Adrenal gland (tissue), 12 donors: ENCODE data around the gene AXIN2. TPM values are rescaled to one million over a fixed set of nuclear protein-coding genes. Genes with fewer than 3 reads are reported as not detected.

ENCODE experiments used
- DNase-seq, 7 donors: peaks; one replicate each; pipeline ENCODE4 v3.0.0-alpha.2; 2019 to 2020
- H3K27ac ChIP-seq, 5 donors: fragments of 200-600 bp; sonication (generic) in 4 of 5; 1 replicate in 3 of 5; 2 replicates in 2 of 5; pipeline versions ENCODE4 v1.5.1 to v1.8.0; 2016 to 2020; ENCODE audit warnings: mild to moderate bottlenecking in 1 of 5
- H3K27me3 ChIP-seq: fragments of 200-600 bp; 2 replicates; pipeline ENCODE4 v1.8.0; 2021
- H3K36me3 ChIP-seq, 2 donors: fragments of 200-600 bp; replicated peaks in 1 of 2; 1 replicate in 1 of 2; 2 replicates in 1 of 2; pipeline versions ENCODE4 v1.5.1 to v1.8.0; 2018 to 2022
- H3K4me1 ChIP-seq, 2 donors: fragments of 200-600 bp; replicated peaks in 1 of 2; 1 replicate in 1 of 2; 2 replicates in 1 of 2; pipeline versions ENCODE4 v1.5.1 to v1.8.0; 2018 to 2021
- H3K4me3 ChIP-seq, 4 donors: fragments of 200-600 bp; sonication (generic) in 3 of 4; one replicate each; pipeline ENCODE4 v1.5.1; 2016 to 2018
- H3K9me3 ChIP-seq, 3 donors: fragments of 200-600 bp; sonication (generic) in 1 of 3; replicated peaks in 1 of 3; 1 replicate in 2 of 3; 2 replicates in 1 of 3; pipeline versions ENCODE4 v1.5.1 to v1.8.0; 2016 to 2021
- POLR2A ChIP-seq, 2 donors: fragments of 450-650 bp; IDR thresholded peaks; one replicate each; pipeline ENCODE4 v1.6.1; 2017; ENCODE audit warnings: antibody characterized with exemption in 2 of 2, mild to moderate bottlenecking in 2 of 2, moderate library complexity in 1 of 2
- WGBS, 4 donors: extraction: QIAGEN DNeasy Blood & Tissue Kit in 2 of 4; methylation state at CpG; one replicate each; pipeline versions ENCODE4 v1.1.5 to v1.1.7; 2013 to 2017; 5-methylcytosine and 5-hydroxymethylcytosine counted together
- intact Hi-C, 2 donors: fragments of 100-400 bp; cut with DNase I; formaldehyde crosslinking; loops; one replicate each; pipeline versions ENCODE4 v1.14.1 to v1.15.0; 2022 to 2023
- polyA plus RNA-seq, 3 donors: library from polyadenylated mRNA; stranded (reverse); fragments of 200-250 nt in 2 of 3; fragments of 350-450 nt in 1 of 3; fragmentation: Illumina TruSeq in 1 of 3; extraction: RNeasy Lipid Tissue Mini Kit (QIAGEN cat#74804) in 1 of 3; gene quantifications; one replicate each; pipeline ENCODE4 v1.2.3, GENCODE V29; 2013 to 2014
- total RNA-seq, 9 donors: library from RNA; depleted of rRNA in 4 of 9; stranded (reverse); fragments of >200 nt in 4 of 9; fragments of 120-200 nt in 1 of 9; fragmentation: NEBNext Ultra II Directional in 1 of 9; extraction: Animal tissue kit (Norgen Biotek cat#: 25700) in 1 of 9; gene quantifications; one replicate each; pipeline versions ENCODE4 v1.1.0 to v1.2.4, GENCODE V29; 2013 to 2023
- TF ChIP-seq, protein P1 (sequence below), 6 experiments: fragments of 450-650 bp in 4 of 6; fragments of 200-600 bp in 2 of 6; sonication (generic) in 1 of 6; IDR thresholded peaks; 1 replicate in 5 of 6; 2 replicates in 1 of 6; pipeline versions ENCODE4 v1.5.1 to v1.8.0; 2016 to 2021; ENCODE audit warnings: antibody characterized with exemption in 6 of 6, mild to moderate bottlenecking in 2 of 6, moderate library complexity in 1 of 6
- donor health status: healthy with polysubstance abuse.
- donor health status: Bipolar disorder and iron deficiency.
- donor health status: DM: yes; HTN: yes; CAD: no.
- donor health status: DM: no; HTN: no; CAD: no.
- donor health status: DM: no; HTN: no; CAD: no.
- donor health status: DM: yes; HTN: yes; CAD: no.

AXIN2 gene
- total and polyA plus RNA-seq, 12 donors, result 4.4 to 47.3 (median 18.3) TPM

DNA sequence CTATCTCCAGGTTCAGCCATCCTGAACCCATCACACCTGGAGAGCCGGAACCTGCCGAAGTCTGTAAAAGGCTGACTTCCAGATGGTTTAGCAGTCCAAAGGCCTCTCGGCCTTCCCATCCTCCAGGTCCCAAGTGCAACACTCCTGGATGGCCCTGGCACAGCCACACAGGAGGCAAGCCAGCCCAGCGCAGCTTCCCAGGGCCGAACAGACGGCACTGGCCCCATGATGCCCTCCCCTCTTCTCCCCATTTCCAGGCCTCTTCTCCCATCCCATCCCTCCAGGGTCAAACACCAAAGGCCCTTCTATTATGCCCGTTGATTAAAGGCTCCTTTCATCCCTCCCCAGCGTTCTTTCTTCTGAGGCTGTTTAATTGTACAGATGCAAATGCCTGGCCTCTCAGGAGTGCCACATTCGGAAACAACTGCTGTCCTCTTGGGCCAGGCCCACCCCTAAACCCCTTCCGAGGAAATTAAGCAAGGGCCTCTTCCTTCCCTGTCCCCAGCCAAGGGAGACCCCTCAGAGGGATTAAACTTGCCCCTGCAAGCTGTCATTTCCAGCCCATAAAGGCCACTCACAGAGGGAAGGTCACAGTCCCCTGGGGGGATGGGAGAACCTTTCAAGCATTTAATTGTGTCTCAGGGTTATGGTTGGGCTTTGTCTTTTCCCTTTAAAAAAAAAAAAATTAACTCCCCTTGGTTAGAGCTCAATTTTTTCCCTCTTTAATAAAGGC is 30.8 kb downstream of the AXIN2 start:
- Histone ChIP-seq H3K4me1 (peaks cover 24 to 35% of the 10 kb centered on the region in 2 donors), H3K27me3 (no peaks in the 10 kb centered on the region), H3K27ac (peak overlapping the region; percentile 42 to 93 (median 63)), H3K4me3 (no peak overlapping the region), H3K9me3 (no peaks in the 10 kb centered on the region), H3K36me3 (peaks cover 0 to 52% of the 10 kb centered on the region in 2 donors)
- DNase-seq, result peak in 3 of 7 donors; percentile 34 to 55 (median 36)
- no peak for TF ChIP-seq POLR2A (IDR thresholded peaks at IDR 0.05)
- TF ChIP-seq, protein P1, sequence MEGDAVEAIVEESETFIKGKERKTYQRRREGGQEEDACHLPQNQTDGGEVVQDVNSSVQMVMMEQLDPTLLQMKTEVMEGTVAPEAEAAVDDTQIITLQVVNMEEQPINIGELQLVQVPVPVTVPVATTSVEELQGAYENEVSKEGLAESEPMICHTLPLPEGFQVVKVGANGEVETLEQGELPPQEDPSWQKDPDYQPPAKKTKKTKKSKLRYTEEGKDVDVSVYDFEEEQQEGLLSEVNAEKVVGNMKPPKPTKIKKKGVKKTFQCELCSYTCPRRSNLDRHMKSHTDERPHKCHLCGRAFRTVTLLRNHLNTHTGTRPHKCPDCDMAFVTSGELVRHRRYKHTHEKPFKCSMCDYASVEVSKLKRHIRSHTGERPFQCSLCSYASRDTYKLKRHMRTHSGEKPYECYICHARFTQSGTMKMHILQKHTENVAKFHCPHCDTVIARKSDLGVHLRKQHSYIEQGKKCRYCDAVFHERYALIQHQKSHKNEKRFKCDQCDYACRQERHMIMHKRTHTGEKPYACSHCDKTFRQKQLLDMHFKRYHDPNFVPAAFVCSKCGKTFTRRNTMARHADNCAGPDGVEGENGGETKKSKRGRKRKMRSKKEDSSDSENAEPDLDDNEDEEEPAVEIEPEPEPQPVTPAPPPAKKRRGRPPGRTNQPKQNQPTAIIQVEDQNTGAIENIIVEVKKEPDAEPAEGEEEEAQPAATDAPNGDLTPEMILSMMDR (IDR thresholded peaks at IDR 0.05), result no peak
- WGBS, 4 donors, result 43 to 53% (median 45%) methylated on average over 7 to 10 of the region's 10 CpGs
- intact Hi-C loops, result no loop called here

- Histone ChIP-seq H3K9me3 (no peaks in the 10 kb centered on the region), H3K27me3 (no peaks in the 10 kb centered on the region), H3K27ac (peak overlapping the region in 3 of 5 donors; percentile 63 to 93 (median 79)), H3K36me3 (peaks cover 0 to 44% of the 10 kb centered on the region in 2 donors), H3K4me1 (peaks cover 24 to 35% of the 10 kb centered on the region in 2 donors), H3K4me3 (no peak overlapping the region)
- intact Hi-C loops, result no loop called here
- TF ChIP-seq POLR2A (IDR thresholded peaks at IDR 0.05), result no peak
- TF ChIP-seq, protein P1 (IDR thresholded peaks at IDR 0.05), result no peak
- DNase-seq, result peak in 1 of 7 donors; percentile 32
- 88 to 89% (median 88%) methylated on average over 17 of the region's 17 CpGs for WGBS, 4 donors
Measured at GRCh38 chr17:65529761-65530522, 31.5 kb downstream of the AXIN2 start.

DNA sequence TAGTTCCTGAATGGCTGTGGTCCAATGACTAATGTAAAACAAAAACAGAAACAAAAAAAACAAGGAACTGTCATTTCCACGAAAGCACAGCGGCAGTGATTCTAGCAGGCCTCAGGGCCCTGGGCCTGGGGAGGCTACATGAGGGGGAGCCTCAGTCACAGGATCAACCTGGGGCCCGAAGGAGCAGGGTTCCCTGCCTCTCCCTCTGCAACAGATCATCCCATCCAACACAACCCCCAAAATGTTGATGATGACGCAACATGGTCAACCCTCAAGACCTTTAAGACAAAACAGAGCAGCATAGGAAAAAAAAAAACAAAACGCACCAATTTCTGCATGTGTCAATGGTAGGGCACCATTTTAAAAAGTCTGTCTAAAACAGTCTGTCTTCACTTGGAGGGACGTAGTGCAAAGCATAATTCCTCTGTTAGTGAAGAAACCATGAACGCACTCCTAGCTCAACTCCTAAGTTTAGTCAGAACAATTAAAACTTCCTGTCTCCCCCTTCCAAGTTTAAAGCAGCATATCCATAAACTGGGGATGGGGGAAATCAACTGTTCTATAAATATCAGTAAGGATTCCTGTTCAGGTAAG is 32.3 kb downstream of the AXIN2 start:
- DNase-seq, result no peak
- no peaks in the 10 kb centered on the region for H3K27me3 ChIP-seq
- H3K27ac ChIP-seq, result no peak overlapping the region
- TF ChIP-seq, protein P1 (IDR thresholded peaks at IDR 0.05), result no peak
- no peak for TF ChIP-seq POLR2A (IDR thresholded peaks at IDR 0.05)
- intact Hi-C loops, result no loop called here
- H3K9me3 ChIP-seq, result no peaks in the 10 kb centered on the region
- peaks cover 0 to 36% of the 10 kb centered on the region in 2 donors for H3K36me3 ChIP-seq
- peaks cover 24 to 35% of the 10 kb centered on the region in 2 donors for H3K4me1 ChIP-seq
- no peak overlapping the region for H3K4me3 ChIP-seq
- 88 to 90% (median 90%) methylated on average over 7 of the region's 7 CpGs for WGBS, 4 donors
